MCF 10A (cell line): ENCODE data around the gene PRELP. TPM values are rescaled to one million over a fixed set of nuclear protein-coding genes. Genes with fewer than 3 reads are reported as not detected.

ENCODE experiments used
- BruUV-seq: library from RNA; stranded (reverse); fragments of 400-500 nt; replicated peaks from 2 replicates; lab custom pipeline; 2021; lab: Mats Ljungman, UMichigan
- CTCF ChIA-PET: fragments of 300-600 bp; sonication (Branson Sonifier 250); formaldehyde crosslinking; extraction: SDS; loops from one replicate; lab custom pipeline; 2021; ENCODE audit warnings: antibody characterized with exemption, inconsistent platforms; lab: Yijun Ruan, JAX
- POLR2A ChIA-PET: fragments of 300-600, 350-650 bp; sonication (Branson Sonifier 250); formaldehyde crosslinking; extraction: SDS; loops from one replicate; lab custom pipeline; 2020; ENCODE audit warnings: antibody characterized with exemption, inconsistent platforms; lab: Yijun Ruan, JAX
- DNase-seq: peaks from one replicate; pipeline ENCODE4 v3.0.0-alpha.2; 2018; ENCODE audit not compliant: unreplicated experiment
- H3K27ac Mint-ChIP-seq: one replicate; pipeline ENCODE4 v1.8.0; 2022; ENCODE audit warnings: mild to moderate bottlenecking, low read depth, mixed read lengths; ENCODE audit not compliant: unreplicated experiment
- H3K27me3 Mint-ChIP-seq: one replicate; pipeline ENCODE4 v1.8.0; 2022; ENCODE audit warnings: mixed read lengths; ENCODE audit not compliant: insufficient read depth, unreplicated experiment
- H3K36me3 Mint-ChIP-seq: one replicate; pipeline ENCODE4 v1.8.0; 2022; ENCODE audit warnings: mild to moderate bottlenecking, moderate library complexity, mixed read lengths; ENCODE audit not compliant: insufficient read depth, unreplicated experiment
- H3K4me1 Mint-ChIP-seq: one replicate; pipeline ENCODE4 v1.8.0; 2022; ENCODE audit warnings: mixed read lengths; ENCODE audit not compliant: insufficient read depth, unreplicated experiment
- H3K4me3 Mint-ChIP-seq: one replicate; pipeline ENCODE4 v1.8.0; 2022; ENCODE audit warnings: mild to moderate bottlenecking, moderate library complexity, mixed read lengths; ENCODE audit not compliant: unreplicated experiment
- H3K9me3 Mint-ChIP-seq: one replicate; pipeline ENCODE4 v1.8.0; 2022; ENCODE audit warnings: mixed read lengths; ENCODE audit not compliant: unreplicated experiment
- CTCF ChIP-seq: fragments of 200-600 bp; IDR thresholded peaks from one replicate; pipeline ENCODE4 v1.8.0; 2022; ENCODE audit warnings: antibody characterized with exemption, mild to moderate bottlenecking; ENCODE audit not compliant: unreplicated experiment
- intact Hi-C: fragments of 100-400 bp; cut with micrococcal nuclease; formaldehyde crosslinking; loops from 2 replicates; pipeline ENCODE4 v1.14.1; 2022
- total RNA-seq: library from RNA; stranded (reverse); gene quantifications from 2 replicates; pipeline ENCODE4 v1.2.3, GENCODE V29; 2022

The PRELP gene
- total RNA-seq, 1 experiment from 2014 or later, result not detected

- no peak overlapping the region for H3K4me3 Mint-ChIP-seq
- BruUV-seq, result no TSS peak
- no peaks in the 10 kb centered on the region for H3K36me3 Mint-ChIP-seq
- DNase-seq, result no peak
- intact Hi-C loops, result loop anchor here (1.0 to 5.0 kb wide), 8 partner anchors 121 to 625 kb away; partner anchors contain the start of gene SNRPE
- ChIA-PET POLR2A (interaction anchor here (0.5 to 4.0 kb wide), 13 partner anchors 10 to 293 kb away, joined by 3 to 36 read pairs (median 3); partner anchors contain the start of gene ATP2B4), CTCF (interaction anchor here (0.6 to 11.7 kb wide), 77 partner anchors 8 to 1815 kb away, joined by 3 to 552 read pairs (median 5); partner anchors contain the start of genes ATP2B4 and OPTC)
- no peak for TF ChIP-seq CTCF
- H3K4me1 Mint-ChIP-seq, result peaks cover 18% of the 10 kb centered on the region
- H3K9me3 Mint-ChIP-seq, result no peaks in the 10 kb centered on the region
- H3K27me3 Mint-ChIP-seq, result peaks cover 22% of the 10 kb centered on the region
- no peak overlapping the region for H3K27ac Mint-ChIP-seq
Measured at GRCh38 chr1:203503836-203504235, 28.2 kb downstream of the PRELP start.

- Mint-ChIP-seq H3K27me3 (peaks cover 22% of the 10 kb centered on the region), H3K9me3 (no peaks in the 10 kb centered on the region), H3K4me3 (no peak overlapping the region), H3K36me3 (no peaks in the 10 kb centered on the region), H3K4me1 (peaks cover 22% of the 10 kb centered on the region), H3K27ac (no peak overlapping the region)
- ChIA-PET POLR2A (interaction anchor here (0.5 to 4.0 kb wide), 16 partner anchors 10 to 294 kb away, joined by 3 to 36 read pairs (median 3); partner anchors contain the start of gene ATP2B4), CTCF (interaction anchor here (0.5 to 11.7 kb wide), 98 partner anchors 9 to 1815 kb away, joined by 3 to 552 read pairs (median 4); partner anchors contain the start of genes ATP2B4 and OPTC)
- intact Hi-C loops, result loop anchor here (1.0 to 5.0 kb wide), 8 partner anchors 121 to 624 kb away; partner anchors contain the start of gene SNRPE
- BruUV-seq, result no TSS peak
- peak; percentile 96 for DNase-seq
- peak; percentile 94 for TF ChIP-seq CTCF
Measured at GRCh38 chr1:203504400-203505250, 29.0 kb downstream of the PRELP start.

- H3K27me3 Mint-ChIP-seq, result peaks cover 22% of the 10 kb centered on the region
- intact Hi-C loops, result loop anchor here (2.0 kb wide), 3 partner anchors 187 to 623 kb away; no protein-coding TSS in a partner anchor
- CTCF ChIA-PET, result interaction anchor here (0.6 to 11.7 kb wide), 50 partner anchors 8 to 893 kb away, joined by 3 to 552 read pairs (median 6); partner anchors contain the start of genes ATP2B4 and OPTC
Measured at GRCh38 chr1:203505526-203506204, 30.1 kb downstream of the PRELP start.

More at GRCh38 chr1:203505526-203506204, 30.1 kb downstream of the PRELP start:
- POLR2A ChIA-PET, result interaction anchor here (1.0 to 4.0 kb wide), 7 partner anchors 15 to 292 kb away, joined by 3 to 36 read pairs (median 4); partner anchors contain the start of gene ATP2B4
- no peak overlapping the region for H3K27ac Mint-ChIP-seq
- H3K9me3 Mint-ChIP-seq, result no peaks in the 10 kb centered on the region
- TF ChIP-seq CTCF, result no peak
- BruUV-seq, result no TSS peak
- peaks cover 22% of the 10 kb centered on the region for H3K4me1 Mint-ChIP-seq
- H3K4me3 Mint-ChIP-seq, result no peak overlapping the region
- no peaks in the 10 kb centered on the region for H3K36me3 Mint-ChIP-seq
- no peak for DNase-seq
